HepG2 (cell line): ENCODE results near the gene COLQ.

Experiments used
- NR1H2 ChIP-seq: sonication (generic); formaldehyde crosslinking; IDR thresholded peaks from 2 replicates; pipeline ENCODE4 v1.8.1; 2022; ENCODE audit warnings: low read depth, missing genetic modification reagents, borderline replicate concordance
- THAP11 ChIP-seq: IDR thresholded peaks from 2 replicates; pipeline ENCODE4 v1.6.1; 2016; ENCODE audit warnings: missing biosample characterization, missing genetic modification reagents
- YY1 ChIP-seq: IDR thresholded peaks from 2 replicates; pipeline ENCODE4 v1.6.1; 2011; ENCODE audit warnings: low read length, low read depth, moderate library complexity, mild to moderate bottlenecking; ENCODE audit not compliant: insufficient read depth, insufficient replicate concordance
- TF ChIP-seq, protein P1 (sequence below): IDR thresholded peaks from 2 replicates; pipeline ENCODE4 v1.6.1; 2012; ENCODE audit warnings: inconsistent platforms
- TF ChIP-seq, protein P2 (sequence below): IDR thresholded peaks from 2 replicates; pipeline ENCODE4 v1.6.1; 2018; ENCODE audit warnings: missing genetic modification reagents

DNA sequence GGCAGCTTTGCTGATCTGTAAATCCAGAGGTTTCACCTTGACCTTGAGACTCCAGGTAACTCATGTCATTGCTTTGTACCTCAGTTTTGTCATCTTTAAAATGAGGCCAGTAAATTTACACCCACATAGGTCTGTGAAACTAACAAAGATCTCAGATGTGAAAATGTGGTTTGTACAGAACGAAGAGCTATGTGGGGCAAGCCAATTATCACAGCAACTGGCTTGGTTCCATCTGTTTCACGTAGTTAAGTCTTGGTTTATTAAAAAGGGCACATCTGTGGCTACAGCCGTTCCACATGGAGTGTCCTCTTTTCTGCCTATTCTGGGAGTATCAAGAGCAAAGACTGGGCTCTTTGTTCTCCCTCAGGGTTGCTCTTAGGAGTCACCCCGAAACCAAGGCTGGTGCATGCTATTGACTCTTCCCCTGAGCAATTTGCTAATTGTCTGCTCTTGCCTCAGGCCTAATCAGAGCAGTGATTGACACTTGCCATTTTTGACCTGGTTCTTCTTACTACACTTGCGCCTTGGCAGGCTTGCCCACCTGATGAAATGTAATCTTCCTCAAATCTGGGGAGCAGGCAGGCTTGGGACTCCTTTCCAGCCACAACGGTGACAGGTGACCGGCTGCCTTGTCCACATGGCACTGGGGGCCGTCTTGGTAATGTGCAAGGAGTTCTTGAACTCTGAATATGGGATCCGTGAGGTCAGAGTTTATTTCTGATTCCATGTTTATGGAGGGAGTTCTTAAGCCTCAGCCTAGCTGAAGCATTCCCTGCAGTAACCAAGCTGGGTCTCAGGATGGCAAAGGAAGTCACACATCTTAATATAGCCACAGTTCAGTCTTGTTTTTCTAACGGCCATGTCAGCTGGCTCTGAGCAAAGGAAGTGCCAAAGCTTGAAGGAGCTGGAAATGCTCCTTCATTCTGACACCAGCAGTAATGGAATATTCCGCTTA, 54.0 kb downstream of the COLQ start:
- TF ChIP-seq, protein P1, sequence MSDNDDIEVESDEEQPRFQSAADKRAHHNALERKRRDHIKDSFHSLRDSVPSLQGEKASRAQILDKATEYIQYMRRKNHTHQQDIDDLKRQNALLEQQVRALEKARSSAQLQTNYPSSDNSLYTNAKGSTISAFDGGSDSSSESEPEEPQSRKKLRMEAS = no peak
- TF ChIP-seq THAP11 (no peak), NR1H2 (no peak), YY1 (no peak)
- TF ChIP-seq, protein P2, sequence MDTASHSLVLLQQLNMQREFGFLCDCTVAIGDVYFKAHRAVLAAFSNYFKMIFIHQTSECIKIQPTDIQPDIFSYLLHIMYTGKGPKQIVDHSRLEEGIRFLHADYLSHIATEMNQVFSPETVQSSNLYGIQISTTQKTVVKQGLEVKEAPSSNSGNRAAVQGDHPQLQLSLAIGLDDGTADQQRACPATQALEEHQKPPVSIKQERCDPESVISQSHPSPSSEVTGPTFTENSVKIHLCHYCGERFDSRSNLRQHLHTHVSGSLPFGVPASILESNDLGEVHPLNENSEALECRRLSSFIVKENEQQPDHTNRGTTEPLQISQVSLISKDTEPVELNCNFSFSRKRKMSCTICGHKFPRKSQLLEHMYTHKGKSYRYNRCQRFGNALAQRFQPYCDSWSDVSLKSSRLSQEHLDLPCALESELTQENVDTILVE (CRISPR knock-in tag) = no peak
